Measurements from ENCODE around the gene CLMN. TPM values are rescaled to one million over a fixed set of nuclear protein-coding genes. Genes with fewer than 3 reads are reported as not detected.

CLMN gene
- total RNA-seq, 1 donor from 2014 or later = 2.1 TPM

DNA sequence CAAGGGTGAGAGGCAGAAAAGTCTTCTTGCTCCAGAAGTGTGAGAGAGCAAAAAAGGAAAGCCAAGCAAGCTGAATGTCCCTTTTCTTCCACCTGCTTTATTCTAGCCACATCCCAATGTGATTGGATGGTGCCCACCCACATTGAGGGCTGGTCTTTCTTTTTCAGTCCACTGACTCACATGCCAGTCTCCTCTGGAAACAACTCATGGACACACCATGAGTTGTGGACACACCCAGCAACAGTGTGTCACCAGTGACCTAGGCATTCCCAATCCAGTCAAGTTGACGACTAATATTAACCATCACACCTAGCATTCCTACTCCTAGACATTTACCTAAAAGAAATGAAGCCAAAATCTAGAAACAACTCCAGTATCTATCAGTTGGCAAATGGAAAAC is 155.2 kb downstream of the CLMN start:
- H3K4me1 ChIP-seq (ENCODE audit: control insufficient read depth in 3 of 3, insufficient read depth in 3 of 3, low read length in 3 of 3) = no peaks in the 10 kb centered on the region
- H3K27ac ChIP-seq (ENCODE audit: low read depth, low read length) = no peak overlapping the region
- H3K9me3 ChIP-seq (ENCODE audit: control insufficient read depth in 3 of 3, low read length in 3 of 3) = no peaks in the 10 kb centered on the region
- H3K4me3 ChIP-seq (ENCODE audit: low read length in 3 of 3) = no peak overlapping the region
- H3K9ac ChIP-seq (ENCODE audit: low read depth in 1 of 3, low read length in 3 of 3) = no peak overlapping the region
- H3K27me3 ChIP-seq (ENCODE audit: control insufficient read depth in 3 of 3, insufficient read depth in 3 of 3, low read length in 3 of 3) = no peaks in the 10 kb centered on the region
- no peaks in the 10 kb centered on the region for H3K36me3 ChIP-seq (ENCODE audit: control insufficient read depth in 3 of 3, insufficient read depth in 3 of 3, low read length in 3 of 3)

DNA sequence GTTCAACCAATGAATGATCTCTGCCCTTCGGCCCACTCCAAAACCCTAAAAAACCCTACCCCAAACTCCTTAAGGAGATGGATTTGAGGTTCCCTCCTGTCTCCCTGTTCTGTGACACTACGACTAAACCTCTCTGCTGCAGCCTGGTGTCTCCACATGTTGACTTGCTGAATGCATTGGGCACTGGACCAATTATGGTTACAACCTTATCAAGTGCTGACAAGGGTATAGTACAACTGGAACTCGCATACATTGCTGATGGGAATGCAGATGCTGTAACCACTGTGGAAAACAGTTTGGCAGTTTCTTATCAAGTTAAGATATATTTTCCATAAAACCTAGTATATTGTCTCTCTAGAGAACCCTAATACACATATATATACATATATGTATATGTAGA is 156.0 kb downstream of the CLMN start:
- Histone ChIP-seq H3K36me3 (ENCODE audit: control insufficient read depth in 3 of 3, insufficient read depth in 3 of 3, low read length in 3 of 3) (no peaks in the 10 kb centered on the region), H3K4me3 (ENCODE audit: low read length in 3 of 3) (no peak overlapping the region), H3K4me1 (ENCODE audit: control insufficient read depth in 3 of 3, insufficient read depth in 3 of 3, low read length in 3 of 3) (no peaks in the 10 kb centered on the region), H3K27ac (ENCODE audit: low read depth, low read length) (no peak overlapping the region), H3K9me3 (ENCODE audit: control insufficient read depth in 3 of 3, low read length in 3 of 3) (no peaks in the 10 kb centered on the region), H3K9ac (ENCODE audit: low read depth in 1 of 3, low read length in 3 of 3) (no peak overlapping the region), H3K27me3 (ENCODE audit: control insufficient read depth in 3 of 3, insufficient read depth in 3 of 3, low read length in 3 of 3) (no peaks in the 10 kb centered on the region)

DNA sequence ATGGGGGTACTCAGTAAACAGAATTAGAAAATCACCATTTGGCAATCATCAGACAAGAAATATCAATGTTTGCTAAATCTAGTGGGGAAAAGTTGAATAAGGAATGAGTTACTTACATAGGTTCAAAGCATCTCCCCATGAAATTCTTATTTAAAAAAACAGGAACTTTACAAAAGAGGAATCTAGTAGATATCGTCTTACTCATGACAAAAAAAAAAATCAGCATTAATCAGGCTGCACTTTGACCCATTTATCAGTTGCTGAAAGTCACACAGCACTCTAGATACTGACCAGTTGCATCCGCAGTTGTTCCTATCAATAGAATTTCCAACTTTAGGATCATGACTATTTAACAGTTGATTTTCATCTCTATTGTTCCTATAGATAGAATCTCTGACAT is 156.6 kb downstream of the CLMN start:
- Histone ChIP-seq H3K27ac (ENCODE audit: low read depth, low read length) (no peak overlapping the region), H3K9me3 (ENCODE audit: control insufficient read depth in 3 of 3, low read length in 3 of 3) (no peaks in the 10 kb centered on the region), H3K27me3 (ENCODE audit: control insufficient read depth in 3 of 3, insufficient read depth in 3 of 3, low read length in 3 of 3) (no peaks in the 10 kb centered on the region), H3K4me1 (ENCODE audit: control insufficient read depth in 3 of 3, insufficient read depth in 3 of 3, low read length in 3 of 3) (peaks cover 4% of the 10 kb centered on the region in 3 donors), H3K9ac (ENCODE audit: low read depth in 1 of 3, low read length in 3 of 3) (no peak overlapping the region), H3K36me3 (ENCODE audit: control insufficient read depth in 3 of 3, insufficient read depth in 3 of 3, low read length in 3 of 3) (no peaks in the 10 kb centered on the region), H3K4me3 (ENCODE audit: low read length in 3 of 3) (no peak overlapping the region)

DNA sequence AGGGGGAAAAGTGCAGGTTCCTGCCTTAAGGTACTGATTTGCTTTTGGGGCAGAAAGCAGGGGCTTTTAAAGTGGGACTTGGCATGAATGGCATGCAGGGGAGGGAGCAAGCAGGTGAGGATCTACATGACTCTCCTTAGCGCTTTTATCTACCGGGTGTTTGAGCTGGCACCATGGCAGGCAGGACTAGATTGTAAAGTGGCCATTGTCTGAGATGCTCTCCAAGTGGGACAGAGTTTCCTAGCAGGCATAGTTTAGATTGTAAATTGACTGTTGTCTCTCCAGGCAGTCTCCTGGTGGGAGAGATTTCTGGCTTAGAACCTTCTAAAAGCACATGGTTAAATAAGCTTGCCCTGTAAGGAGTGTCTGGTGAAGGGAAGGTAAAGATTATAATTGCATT is 157.1 kb downstream of the CLMN start:
- Histone ChIP-seq H3K9ac (ENCODE audit: low read depth in 1 of 3, low read length in 3 of 3) (no peak overlapping the region), H3K27me3 (ENCODE audit: control insufficient read depth in 3 of 3, insufficient read depth in 3 of 3, low read length in 3 of 3) (no peaks in the 10 kb centered on the region), H3K9me3 (ENCODE audit: control insufficient read depth in 3 of 3, low read length in 3 of 3) (no peaks in the 10 kb centered on the region), H3K27ac (ENCODE audit: low read depth, low read length) (no peak overlapping the region), H3K4me1 (ENCODE audit: control insufficient read depth in 3 of 3, insufficient read depth in 3 of 3, low read length in 3 of 3) (peaks cover 6 to 7% (median 7%) of the 10 kb centered on the region in 3 donors), H3K4me3 (ENCODE audit: low read length in 3 of 3) (no peak overlapping the region), H3K36me3 (ENCODE audit: control insufficient read depth in 3 of 3, insufficient read depth in 3 of 3, low read length in 3 of 3) (no peaks in the 10 kb centered on the region)

DNA sequence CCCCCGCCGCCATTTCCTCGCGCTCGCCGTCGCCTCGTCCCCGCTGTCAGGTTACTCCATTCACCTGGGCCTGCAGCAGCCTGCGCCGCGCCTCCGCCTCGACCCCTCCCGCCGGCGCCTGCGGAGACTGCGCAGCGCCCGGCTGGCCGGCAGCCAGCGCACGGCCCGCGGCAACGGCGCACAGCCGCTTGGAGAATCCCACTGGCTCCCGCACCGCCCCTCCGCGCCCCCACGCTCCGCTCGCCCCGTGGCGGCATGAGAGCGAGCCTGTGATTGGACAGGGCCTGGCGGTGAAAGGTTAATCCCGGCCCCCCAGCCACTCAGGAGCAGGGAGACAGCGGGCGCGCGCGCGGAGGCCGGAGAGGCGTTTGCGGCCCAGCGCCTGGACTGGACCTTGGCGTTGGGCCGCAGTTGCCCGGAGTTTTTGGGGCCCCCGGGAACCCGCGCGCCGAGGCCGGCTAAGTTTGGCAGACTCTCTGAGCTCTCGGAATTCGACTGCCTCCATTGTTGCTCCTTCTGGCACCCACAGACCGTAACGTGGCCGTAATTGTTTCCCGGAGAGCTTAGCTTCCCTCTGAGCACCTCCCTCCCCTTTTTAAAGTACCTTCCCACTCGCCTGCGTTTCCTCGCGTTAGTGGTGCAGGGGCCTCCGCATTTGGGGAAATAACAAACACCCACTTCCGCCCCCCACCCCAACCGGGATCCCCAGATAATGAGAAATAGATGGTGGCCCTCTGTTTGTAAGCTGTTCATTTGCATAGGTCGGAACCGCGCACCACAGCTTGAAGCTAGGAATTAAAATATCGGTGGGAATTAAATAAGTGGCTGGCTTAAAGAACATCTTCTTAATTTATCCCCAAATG is 162.2 kb downstream of the CLMN start, which contains the start of gene DICER1:
DICER1 (minus strand) TSS at position 203 of the 863 bp plus-strand sequence. CDS start 24,071 bp downstream, outside the sequence.
- Histone ChIP-seq H3K4me1 (ENCODE audit: control insufficient read depth in 3 of 3, insufficient read depth in 3 of 3, low read length in 3 of 3) (peaks cover 15 to 25% (median 22%) of the 10 kb centered on the region in 3 donors), H3K9me3 (ENCODE audit: control insufficient read depth in 3 of 3, low read length in 3 of 3) (no peaks in the 10 kb centered on the region), H3K4me3 (ENCODE audit: low read length in 3 of 3) (peak within 1 kb of the TSS; percentile 79 to 91 (median 82)), H3K9ac (ENCODE audit: low read depth in 1 of 3, low read length in 3 of 3) (peak within 1 kb of the TSS; percentile 96 to 97 (median 97)), H3K27me3 (ENCODE audit: control insufficient read depth in 3 of 3, insufficient read depth in 3 of 3, low read length in 3 of 3) (no peaks in the 10 kb centered on the region), H3K36me3 (ENCODE audit: control insufficient read depth in 3 of 3, insufficient read depth in 3 of 3, low read length in 3 of 3) (no peaks in the 10 kb centered on the region), H3K27ac (ENCODE audit: low read depth, low read length) (peak within 1 kb of the TSS; percentile 93)

DNA sequence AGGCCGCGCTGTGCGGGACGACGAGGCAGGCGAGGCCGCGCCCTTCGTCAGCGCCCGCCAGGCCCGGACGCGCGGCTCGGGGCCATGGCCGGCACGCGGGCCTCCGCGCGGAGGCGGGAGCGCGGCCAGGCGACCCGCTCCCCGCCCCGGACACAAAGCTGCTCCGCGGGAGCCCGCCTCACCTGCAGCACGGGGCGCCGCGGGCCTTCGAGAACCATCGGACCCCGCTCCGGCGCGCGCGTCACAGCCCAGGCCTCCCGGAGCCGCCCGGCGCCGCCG is 162.7 kb downstream of the CLMN start:
- Histone ChIP-seq H3K4me3 (ENCODE audit: low read length in 3 of 3) (peak overlapping the region; percentile 76 to 79 (median 79)), H3K27ac (ENCODE audit: low read depth, low read length) (peak overlapping the region; percentile 93), H3K36me3 (ENCODE audit: control insufficient read depth in 3 of 3, insufficient read depth in 3 of 3, low read length in 3 of 3) (no peaks in the 10 kb centered on the region), H3K9ac (ENCODE audit: low read depth in 1 of 3, low read length in 3 of 3) (peak overlapping the region; percentile 87 to 97 (median 97)), H3K4me1 (ENCODE audit: control insufficient read depth in 3 of 3, insufficient read depth in 3 of 3, low read length in 3 of 3) (peaks cover 15 to 25% (median 22%) of the 10 kb centered on the region in 3 donors), H3K9me3 (ENCODE audit: control insufficient read depth in 3 of 3, low read length in 3 of 3) (no peaks in the 10 kb centered on the region), H3K27me3 (ENCODE audit: control insufficient read depth in 3 of 3, insufficient read depth in 3 of 3, low read length in 3 of 3) (no peaks in the 10 kb centered on the region)

DNA sequence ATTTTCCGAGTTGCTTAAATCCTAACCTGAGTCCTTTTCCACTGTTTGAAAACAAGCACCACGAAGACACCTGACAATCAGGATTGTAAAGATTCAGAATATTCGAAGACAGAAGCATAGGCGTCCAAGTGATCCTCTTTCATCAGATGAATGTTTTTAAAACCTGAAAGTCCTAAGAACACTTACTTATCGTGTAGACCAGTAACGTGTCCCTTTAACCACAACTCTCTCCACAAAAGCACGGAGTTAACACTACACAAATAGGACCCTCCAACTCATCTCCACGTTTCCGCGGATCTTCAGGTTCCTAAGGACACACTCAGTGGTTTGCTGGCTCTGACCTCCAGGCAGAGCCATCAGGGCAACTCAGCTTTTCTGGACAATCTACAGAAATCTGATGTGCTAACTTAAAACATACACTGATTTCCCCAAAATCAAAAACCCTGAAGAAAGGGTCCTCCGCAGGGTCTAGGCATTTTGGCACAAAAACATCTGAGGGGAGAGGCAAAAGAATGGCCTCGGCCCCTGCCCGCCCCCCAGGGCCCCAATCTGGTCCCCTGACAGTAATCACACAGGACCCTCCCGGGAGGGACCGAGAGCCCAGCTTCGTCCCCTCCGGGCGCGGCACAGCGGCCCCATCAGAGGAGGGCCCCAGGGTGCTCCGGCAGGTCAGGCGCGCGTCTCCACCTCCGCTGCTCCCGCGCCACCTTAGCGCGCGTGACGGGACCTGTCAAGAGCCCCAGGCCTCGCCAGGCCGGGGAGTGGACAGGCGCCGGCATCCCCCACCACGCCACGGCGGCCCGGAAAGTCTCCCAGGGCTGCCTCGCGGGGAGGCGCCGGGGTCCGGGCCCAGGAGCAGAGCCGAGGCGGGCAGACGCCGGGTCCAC is 163.3 kb downstream of the CLMN start:
- Histone ChIP-seq H3K27ac (ENCODE audit: low read depth, low read length) (peak overlapping the region; percentile 93), H3K36me3 (ENCODE audit: control insufficient read depth in 3 of 3, insufficient read depth in 3 of 3, low read length in 3 of 3) (no peaks in the 10 kb centered on the region), H3K27me3 (ENCODE audit: control insufficient read depth in 3 of 3, insufficient read depth in 3 of 3, low read length in 3 of 3) (no peaks in the 10 kb centered on the region), H3K9me3 (ENCODE audit: control insufficient read depth in 3 of 3, low read length in 3 of 3) (no peaks in the 10 kb centered on the region), H3K9ac (ENCODE audit: low read depth in 1 of 3, low read length in 3 of 3) (peak overlapping the region; percentile 69 to 97 (median 87)), H3K4me3 (ENCODE audit: low read length in 3 of 3) (peak overlapping the region; percentile 76 to 79 (median 79)), H3K4me1 (ENCODE audit: control insufficient read depth in 3 of 3, insufficient read depth in 3 of 3, low read length in 3 of 3) (peaks cover 15 to 29% (median 25%) of the 10 kb centered on the region in 3 donors)

DNA sequence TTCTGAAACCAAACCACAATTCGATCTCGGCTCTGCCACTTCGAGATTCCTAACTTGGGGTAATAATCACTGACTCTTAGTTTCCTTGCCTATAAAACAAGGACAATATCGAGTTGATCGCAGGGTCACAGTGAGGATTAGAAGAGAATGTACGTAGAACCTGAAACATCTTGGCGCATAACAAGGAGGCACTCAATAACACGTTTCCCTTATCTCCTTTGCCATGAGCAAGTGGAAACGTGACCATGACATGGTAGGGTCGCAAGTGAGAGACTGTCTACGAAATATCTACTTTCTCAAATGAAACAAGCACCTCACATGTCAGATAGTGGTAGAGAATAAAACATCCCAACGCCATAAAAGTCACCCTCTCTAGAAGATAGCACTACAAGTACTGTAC is 164.7 kb downstream of the CLMN start:
- no peaks in the 10 kb centered on the region for H3K36me3 ChIP-seq (ENCODE audit: control insufficient read depth in 3 of 3, insufficient read depth in 3 of 3, low read length in 3 of 3)
- no peaks in the 10 kb centered on the region for H3K9me3 ChIP-seq (ENCODE audit: control insufficient read depth in 3 of 3, low read length in 3 of 3)
- H3K4me1 ChIP-seq (ENCODE audit: control insufficient read depth in 3 of 3, insufficient read depth in 3 of 3, low read length in 3 of 3) = peaks cover 15 to 37% (median 30%) of the 10 kb centered on the region in 3 donors
- peak overlapping the region in 1 of 3 donors; percentile 44 for H3K4me3 ChIP-seq (ENCODE audit: low read length in 3 of 3)
- peak overlapping the region in 1 of 3 donors; percentile 87 for H3K9ac ChIP-seq (ENCODE audit: low read depth in 1 of 3, low read length in 3 of 3)
- no peak overlapping the region for H3K27ac ChIP-seq (ENCODE audit: low read depth, low read length)
- no peaks in the 10 kb centered on the region for H3K27me3 ChIP-seq (ENCODE audit: control insufficient read depth in 3 of 3, insufficient read depth in 3 of 3, low read length in 3 of 3)

DNA sequence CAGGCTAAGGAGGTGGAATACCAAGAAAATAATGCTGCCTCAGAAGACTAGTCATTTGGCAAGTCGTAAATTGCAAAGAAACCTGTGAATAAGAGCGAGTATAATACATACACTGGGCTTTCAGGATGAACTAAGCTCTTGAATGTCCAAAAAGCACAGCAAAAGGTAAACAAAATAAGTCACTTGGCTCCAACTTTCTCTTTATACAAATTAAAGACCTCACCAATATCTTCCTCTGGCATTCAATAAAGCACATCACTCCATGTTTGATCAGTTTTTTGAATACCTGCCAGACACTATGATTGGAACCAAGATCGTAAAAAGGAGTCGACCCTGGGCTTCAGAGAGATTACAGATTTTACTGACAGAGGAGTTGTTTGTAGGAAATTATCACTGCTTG is 165.8 kb downstream of the CLMN start:
- Histone ChIP-seq H3K27me3 (ENCODE audit: control insufficient read depth in 3 of 3, insufficient read depth in 3 of 3, low read length in 3 of 3) (no peaks in the 10 kb centered on the region), H3K36me3 (ENCODE audit: control insufficient read depth in 3 of 3, insufficient read depth in 3 of 3, low read length in 3 of 3) (no peaks in the 10 kb centered on the region), H3K4me1 (ENCODE audit: control insufficient read depth in 3 of 3, insufficient read depth in 3 of 3, low read length in 3 of 3) (peaks cover 15 to 43% (median 36%) of the 10 kb centered on the region in 3 donors), H3K27ac (ENCODE audit: low read depth, low read length) (no peak overlapping the region), H3K9ac (ENCODE audit: low read depth in 1 of 3, low read length in 3 of 3) (no peak overlapping the region), H3K4me3 (ENCODE audit: low read length in 3 of 3) (no peak overlapping the region), H3K9me3 (ENCODE audit: control insufficient read depth in 3 of 3, low read length in 3 of 3) (no peaks in the 10 kb centered on the region)

DNA sequence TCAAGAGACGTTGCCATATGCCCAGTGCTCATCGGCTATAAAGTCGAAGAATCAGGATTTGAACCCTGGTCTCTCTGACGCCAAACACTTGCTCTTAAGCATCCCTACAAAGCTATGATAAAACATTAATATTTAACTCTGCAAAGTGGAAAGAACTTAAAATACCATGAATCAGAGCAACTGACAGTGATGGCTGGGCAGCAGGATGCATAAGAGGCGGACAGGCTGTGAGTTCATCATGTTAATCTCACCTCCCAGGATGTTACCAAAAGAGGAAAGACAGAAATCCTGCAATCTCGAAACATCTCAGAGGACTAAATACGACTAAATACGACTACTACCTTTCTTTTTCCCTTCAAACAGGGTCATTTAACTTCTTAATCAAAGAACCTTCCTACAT is 168.1 kb downstream of the CLMN start:
- H3K27me3 ChIP-seq (ENCODE audit: control insufficient read depth in 3 of 3, insufficient read depth in 3 of 3, low read length in 3 of 3) = no peaks in the 10 kb centered on the region
- no peaks in the 10 kb centered on the region for H3K36me3 ChIP-seq (ENCODE audit: control insufficient read depth in 3 of 3, insufficient read depth in 3 of 3, low read length in 3 of 3)
- no peak overlapping the region for H3K27ac ChIP-seq (ENCODE audit: low read depth, low read length)
- no peak overlapping the region for H3K9ac ChIP-seq (ENCODE audit: low read depth in 1 of 3, low read length in 3 of 3)
- H3K4me1 ChIP-seq (ENCODE audit: control insufficient read depth in 3 of 3, insufficient read depth in 3 of 3, low read length in 3 of 3) = peaks cover 9 to 41% (median 30%) of the 10 kb centered on the region in 3 donors
- no peaks in the 10 kb centered on the region for H3K9me3 ChIP-seq (ENCODE audit: control insufficient read depth in 3 of 3, low read length in 3 of 3)
- no peak overlapping the region for H3K4me3 ChIP-seq (ENCODE audit: low read length in 3 of 3)

Data from skeletal muscle tissue (tissue), 4 donors.